Hematopoietic multipotent progenitor cell treated with erythropoietin and hydrocortisone succinate and interleukin-3 and kit ligand, for 17 days (in vitro differentiated cells): ENCODE data around the gene ADAP1.
"Not testable (repeated sequence)": the region's sequence is repeated elsewhere in the genome, so short reads cannot be mapped to it uniquely, and the experiment has no call there.

ENCODE experiments used
- DNase-seq: peaks from one replicate; pipeline ENCODE4 v3.0.0-alpha.2; 2015; ENCODE audit warnings: low spot score

Gene ADAP1

DNA sequence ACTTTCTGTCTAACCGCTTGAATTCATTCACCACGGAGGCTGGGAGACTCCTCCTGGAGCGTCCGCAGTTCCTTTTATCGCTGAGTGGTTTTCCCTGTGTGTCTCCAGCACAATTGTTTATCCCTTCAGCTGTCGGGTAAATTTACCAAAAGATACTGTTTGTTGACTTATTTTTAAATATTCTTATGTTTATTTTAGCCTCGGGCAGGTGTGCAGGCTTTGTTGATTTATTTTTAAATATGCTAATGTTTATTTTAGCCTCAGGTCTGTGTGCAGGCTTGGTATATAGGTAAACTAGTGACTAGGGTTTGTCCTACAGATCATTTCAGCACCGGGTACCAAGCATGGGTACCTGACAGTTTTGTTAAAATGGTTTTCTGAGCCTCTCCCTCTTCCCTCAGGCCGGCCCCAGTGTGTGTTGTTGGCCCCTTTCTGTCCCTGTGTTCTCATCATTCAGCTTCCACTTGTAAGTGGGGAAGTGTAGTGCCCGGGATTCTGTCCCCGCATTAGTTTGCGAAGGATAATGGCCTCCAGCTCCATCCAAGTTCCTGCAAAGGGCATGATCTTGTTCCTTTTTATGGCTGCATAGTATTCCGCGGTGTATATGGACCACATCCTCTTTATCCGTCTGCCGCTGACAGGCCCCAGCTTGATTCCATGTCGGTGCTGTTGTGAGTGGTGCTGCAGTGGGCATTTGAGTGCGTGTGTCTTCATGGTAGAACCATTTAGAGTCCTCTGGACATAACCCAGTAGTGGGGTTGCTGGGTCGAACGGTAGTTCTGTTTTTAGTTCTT is 72.8 kb downstream of the ADAP1 start:
- DNase-seq: no peak

GRCh38 chr7:880450-880849 is 74.0 kb downstream of the ADAP1 start:
- no peak for DNase-seq

- DNase-seq: no peak
These were observed 74.8 kb downstream of the ADAP1 start for GRCh38 chr7:879706-880105.

- no peak for DNase-seq
These were observed 75.4 kb downstream of the ADAP1 start for GRCh38 chr7:879093-879492.

- peak; percentile 66 for DNase-seq
These were observed 76.9 kb downstream of the ADAP1 start for GRCh38 chr7:877312-878232.

GRCh38 chr7:876972-877311 is 77.5 kb downstream of the ADAP1 start:
- DNase-seq: no peak

DNA sequence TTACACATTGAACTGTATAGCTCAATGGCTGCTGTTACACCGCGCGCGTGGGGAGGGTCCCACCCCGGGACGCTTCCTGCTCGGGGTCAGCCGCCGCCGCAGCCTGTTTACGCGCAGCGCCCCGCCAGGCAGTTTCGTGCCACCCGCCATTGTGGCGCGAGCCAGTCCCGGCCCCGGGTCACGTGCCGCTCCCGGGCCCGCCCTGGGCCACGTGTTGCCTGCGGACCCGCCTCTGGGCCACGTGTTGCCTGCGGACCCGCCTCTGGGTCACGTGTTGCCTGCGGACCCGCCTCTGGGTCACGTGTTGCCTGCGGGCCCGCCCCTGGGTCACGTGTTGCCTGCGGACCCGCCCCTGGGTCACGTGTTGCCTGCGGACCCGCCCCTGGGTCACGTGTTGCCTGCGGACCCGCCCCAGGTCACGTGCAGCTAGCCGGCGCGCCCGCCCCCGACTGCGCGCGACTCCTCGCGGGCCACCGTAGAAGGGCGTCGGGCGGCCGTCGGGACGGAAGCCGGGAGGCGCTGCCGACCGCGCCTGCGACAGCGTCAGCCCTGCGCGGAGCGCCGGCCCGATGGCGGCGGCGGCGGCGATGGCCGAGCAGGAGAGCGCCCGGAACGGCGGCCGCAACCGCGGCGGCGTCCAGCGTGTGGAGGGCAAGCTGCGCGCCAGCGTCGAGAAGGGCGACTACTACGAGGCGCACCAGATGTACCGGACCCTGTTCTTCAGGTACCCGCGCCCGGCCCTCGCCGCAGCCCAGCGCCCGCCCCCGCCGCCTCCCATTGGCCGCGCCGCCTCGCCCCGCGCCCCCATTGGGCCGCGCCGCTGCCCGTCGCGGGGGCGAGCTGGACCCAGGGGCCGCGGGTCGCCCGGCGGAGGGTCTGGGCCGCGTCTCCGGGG is 78.2 kb downstream of the ADAP1 start, which contains the start of gene GET4:
GET4 (plus strand) TSS at position 478 of the 895 bp plus-strand sequence; CDS start at position 570, 92 bp downstream.
- DNase-seq: peak; percentile 97

- no peak for DNase-seq
These were observed 78.9 kb downstream of the ADAP1 start for GRCh38 chr7:875476-876076.

DNA sequence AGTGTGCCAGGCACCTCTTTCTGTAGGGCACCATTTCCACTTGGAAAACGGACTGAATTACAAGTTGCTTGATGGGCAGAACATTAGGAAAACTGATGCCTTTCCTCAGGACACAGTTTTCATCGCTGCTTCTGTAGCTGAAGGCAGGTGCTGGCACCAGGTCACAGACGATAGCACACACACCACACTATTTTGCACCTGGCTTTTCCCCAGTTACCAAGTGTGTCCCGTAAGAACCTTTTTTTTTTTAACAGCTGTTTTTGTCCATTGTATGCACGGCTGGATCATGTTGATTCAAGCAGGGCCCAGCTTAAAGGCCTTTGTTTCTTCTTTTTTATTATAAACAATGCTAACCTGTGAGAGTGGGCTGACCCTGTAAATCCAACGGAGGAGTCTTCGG is 79.4 kb downstream of the ADAP1 start:
- peak; percentile 51 for DNase-seq

- peak; percentile 78 for DNase-seq
These were observed 80.3 kb downstream of the ADAP1 start for GRCh38 chr7:874031-874749.

DNA sequence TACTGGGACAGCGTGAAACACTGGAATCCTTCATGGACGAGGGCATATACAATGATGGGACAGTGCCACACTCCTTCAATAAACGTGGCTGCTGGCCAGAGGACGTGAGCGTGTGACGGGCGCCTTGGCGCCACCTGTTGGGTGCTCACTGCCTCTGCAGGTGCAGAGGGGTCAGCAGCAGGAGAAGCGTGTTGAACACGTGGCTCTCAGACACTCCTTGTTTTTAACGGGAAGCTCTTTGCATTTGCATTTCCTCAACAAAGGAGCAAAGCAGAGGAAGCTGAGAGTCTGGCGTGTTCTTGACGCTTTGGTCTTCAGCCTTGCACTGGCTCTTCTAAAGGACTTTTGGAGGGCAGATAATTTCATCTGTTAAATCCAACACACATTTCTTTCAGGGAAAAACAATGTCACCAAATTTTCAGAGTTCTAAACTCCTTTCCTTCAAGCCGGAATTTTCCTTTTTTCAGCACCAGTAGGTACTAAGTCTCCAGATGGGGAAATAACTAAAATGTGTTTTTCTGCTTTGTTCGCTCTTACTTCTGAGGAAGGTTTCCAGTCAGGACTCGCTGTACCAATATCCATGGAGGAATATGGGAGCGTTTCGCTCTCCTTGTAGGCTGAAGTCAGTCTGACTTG is 81.0 kb downstream of the ADAP1 start:
- peak; percentile 93 for DNase-seq

DNA sequence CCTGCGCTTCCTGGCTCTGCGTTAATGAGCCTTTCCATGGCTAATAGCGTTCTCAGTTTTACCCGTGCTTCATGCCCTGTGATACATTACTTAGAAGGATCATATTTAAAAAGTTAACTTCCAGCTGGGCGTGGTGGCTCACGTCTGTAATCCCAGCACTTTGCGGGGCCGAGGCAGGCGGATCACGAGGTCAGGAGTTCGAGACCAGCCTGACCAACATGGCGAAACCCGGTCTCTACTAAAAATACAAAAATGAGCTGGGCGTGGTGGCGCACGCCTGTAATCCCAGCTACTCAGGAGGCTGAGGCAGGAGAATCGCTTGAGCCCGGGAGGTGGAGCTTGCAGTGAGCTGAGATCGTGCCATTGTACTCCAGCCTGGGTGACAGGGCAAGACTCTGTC is 81.8 kb downstream of the ADAP1 start:
- not testable (repeated sequence) for DNase-seq

GRCh38 chr7:871900-872537 is 82.5 kb downstream of the ADAP1 start:
- DNase-seq: no peak

GRCh38 chr7:869348-869747 is 85.1 kb downstream of the ADAP1 start:
- no peak for DNase-seq

- no peak for DNase-seq
These were observed 86.3 kb downstream of the ADAP1 start for GRCh38 chr7:868189-868486.

- peak; percentile 83 for DNase-seq
These were observed 86.9 kb downstream of the ADAP1 start for GRCh38 chr7:867406-868188.

DNA sequence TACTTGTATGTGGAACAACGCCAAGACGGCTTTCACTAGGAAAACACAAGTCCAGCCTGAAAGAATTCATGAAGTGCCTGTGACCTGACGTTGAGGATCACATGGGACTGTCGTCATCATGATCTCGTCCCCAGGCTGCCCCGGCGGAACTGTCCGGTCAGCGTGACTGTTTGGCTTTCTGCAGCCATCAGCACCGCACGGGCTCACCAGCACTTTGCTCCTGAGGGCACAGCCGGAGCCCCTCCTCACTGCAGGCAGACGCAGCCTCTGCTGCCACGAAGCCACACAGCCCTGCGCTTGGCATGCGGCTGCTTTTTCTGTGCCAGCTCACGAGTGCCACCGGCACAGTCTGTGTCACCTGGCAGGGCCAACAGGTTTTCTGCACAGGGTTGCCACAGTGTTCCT is 87.5 kb downstream of the ADAP1 start:
- DNase-seq: no peak

GRCh38 chr7:865921-866320 is 88.6 kb downstream of the ADAP1 start:
- no peak for DNase-seq

- no peak for DNase-seq
These were observed 91.4 kb downstream of the ADAP1 start for GRCh38 chr7:863106-863505.
